Fibroblast of lung (primary cell): Measurements from ENCODE around the gene PSME4.

Experiments
- EZH2 ChIP-seq: IDR thresholded peaks from 2 replicates; pipeline ENCODE4 v1.5.1; 2012; ENCODE audit warnings: low read length, control low read depth, mild to moderate bottlenecking; ENCODE audit errors: missing control alignments
- TF ChIP-seq, protein P1 (sequence below), 2 donors: IDR thresholded peaks in 1 of 2; conservative IDR thresholded peaks in 1 of 2; 1 replicate in 1 of 2; 2 replicates in 1 of 2; pipeline ENCODE4 v1.5.1; 2011 to 2012; ENCODE audit warnings: low read length in 2 of 2, control low read depth in 1 of 2, inconsistent platforms in 1 of 2, low read depth in 1 of 2, mild to moderate bottlenecking in 1 of 2

- TF ChIP-seq, protein P1, sequence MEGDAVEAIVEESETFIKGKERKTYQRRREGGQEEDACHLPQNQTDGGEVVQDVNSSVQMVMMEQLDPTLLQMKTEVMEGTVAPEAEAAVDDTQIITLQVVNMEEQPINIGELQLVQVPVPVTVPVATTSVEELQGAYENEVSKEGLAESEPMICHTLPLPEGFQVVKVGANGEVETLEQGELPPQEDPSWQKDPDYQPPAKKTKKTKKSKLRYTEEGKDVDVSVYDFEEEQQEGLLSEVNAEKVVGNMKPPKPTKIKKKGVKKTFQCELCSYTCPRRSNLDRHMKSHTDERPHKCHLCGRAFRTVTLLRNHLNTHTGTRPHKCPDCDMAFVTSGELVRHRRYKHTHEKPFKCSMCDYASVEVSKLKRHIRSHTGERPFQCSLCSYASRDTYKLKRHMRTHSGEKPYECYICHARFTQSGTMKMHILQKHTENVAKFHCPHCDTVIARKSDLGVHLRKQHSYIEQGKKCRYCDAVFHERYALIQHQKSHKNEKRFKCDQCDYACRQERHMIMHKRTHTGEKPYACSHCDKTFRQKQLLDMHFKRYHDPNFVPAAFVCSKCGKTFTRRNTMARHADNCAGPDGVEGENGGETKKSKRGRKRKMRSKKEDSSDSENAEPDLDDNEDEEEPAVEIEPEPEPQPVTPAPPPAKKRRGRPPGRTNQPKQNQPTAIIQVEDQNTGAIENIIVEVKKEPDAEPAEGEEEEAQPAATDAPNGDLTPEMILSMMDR (conservative IDR thresholded peaks at IDR 0.05 in 1 of 2, IDR thresholded peaks at IDR 0.05 in 1 of 2; ENCODE audit: low read depth in 1 of 2, low read length in 2 of 2): no peak
- TF ChIP-seq EZH2: no peak
Observed at GRCh38 chr2:53884883-53885282, 85.9 kb downstream of the PSME4 start.
